OCI-LY3 (cell line): ENCODE results near the gene COL26A1.
"Not testable (repeated sequence)": the region's sequence is repeated elsewhere in the genome, so short reads cannot be mapped to it uniquely, and the experiment has no call there.

Experiments used
- H2AFZ ChIP-seq: fragments of 200-600, 300-600 bp; shearing (Covaris generic); 2 replicates; pipeline ENCODE4 v1.6.0; 2014; ENCODE audit warnings: antibody characterized with exemption, low read depth, low read length
- H3K27ac ChIP-seq: fragments of 200-600, 300-600 bp; sonication (generic); 2 replicates; pipeline ENCODE4 v1.5.1; 2014; ENCODE audit warnings: mild to moderate bottlenecking, low read length, moderate library complexity, mixed read lengths
- H3K27me3 ChIP-seq: fragments of 200-600, 300-600 bp; sonication (generic); 2 replicates; pipeline ENCODE4 v1.6.1; 2014; ENCODE audit warnings: low read depth, low read length, mixed read lengths
- H3K36me3 ChIP-seq: fragments of 200-600, 300-600 bp; sonication (generic); replicated peaks from 2 replicates; pipeline ENCODE3; 2014; ENCODE audit warnings: low read depth, low read length, mixed read lengths
- H3K4me1 ChIP-seq: fragments of 300-600, 200-600 bp; sonication (generic); 2 replicates; pipeline ENCODE4 v1.6.1; 2014; ENCODE audit warnings: low read length, mixed read lengths
- H3K4me2 ChIP-seq: fragments of 200-600, 300-600 bp; sonication (generic); 2 replicates; pipeline ENCODE4 v1.6.1; 2014; ENCODE audit warnings: low read length, mixed read lengths
- H3K4me3 ChIP-seq: fragments of 300-600, 200-600 bp; sonication (generic); 2 replicates; pipeline ENCODE4 v1.5.1; 2014; ENCODE audit warnings: antibody characterized with exemption, mild to moderate bottlenecking, low read length, moderate library complexity
- H3K79me2 ChIP-seq: fragments of 300-600, 200-600 bp; shearing (Covaris generic); 2 replicates; pipeline ENCODE4 v1.6.1; 2014; ENCODE audit warnings: mild to moderate bottlenecking, low read length, mixed read lengths
- H3K9ac ChIP-seq: fragments of 300-600, 200-600 bp; shearing (Covaris generic); 2 replicates; pipeline ENCODE4 v1.6.0; 2014; ENCODE audit warnings: mild to moderate bottlenecking, low read length, moderate library complexity
- H3K9me3 ChIP-seq: fragments of 200-600, 300-600 bp; shearing (Covaris generic); 2 replicates; pipeline ENCODE4 v1.6.1; 2014; ENCODE audit warnings: low read length, mixed read lengths; ENCODE audit not compliant: insufficient read depth
- H4K20me1 ChIP-seq: fragments of 200-600, 300-600 bp; sonication (generic); 2 replicates; pipeline ENCODE4 v1.6.1; 2016; ENCODE audit warnings: low read length, mixed read lengths; ENCODE audit not compliant: insufficient read depth
- CTCF ChIP-seq: fragments of 200-600, 300-600 bp; sonication (generic); IDR thresholded peaks from 2 replicates; pipeline ENCODE4 v1.5.1; 2014; ENCODE audit warnings: antibody characterized with exemption, low read length, low read depth
- EZH2phosphoT487 ChIP-seq: fragments of 200-600 bp; shearing (Covaris generic); IDR thresholded peaks from 2 replicates; pipeline ENCODE4 v1.6.1; 2018; ENCODE audit warnings: antibody characterized with exemption, mixed run types, low read depth

The COL26A1 gene

DNA sequence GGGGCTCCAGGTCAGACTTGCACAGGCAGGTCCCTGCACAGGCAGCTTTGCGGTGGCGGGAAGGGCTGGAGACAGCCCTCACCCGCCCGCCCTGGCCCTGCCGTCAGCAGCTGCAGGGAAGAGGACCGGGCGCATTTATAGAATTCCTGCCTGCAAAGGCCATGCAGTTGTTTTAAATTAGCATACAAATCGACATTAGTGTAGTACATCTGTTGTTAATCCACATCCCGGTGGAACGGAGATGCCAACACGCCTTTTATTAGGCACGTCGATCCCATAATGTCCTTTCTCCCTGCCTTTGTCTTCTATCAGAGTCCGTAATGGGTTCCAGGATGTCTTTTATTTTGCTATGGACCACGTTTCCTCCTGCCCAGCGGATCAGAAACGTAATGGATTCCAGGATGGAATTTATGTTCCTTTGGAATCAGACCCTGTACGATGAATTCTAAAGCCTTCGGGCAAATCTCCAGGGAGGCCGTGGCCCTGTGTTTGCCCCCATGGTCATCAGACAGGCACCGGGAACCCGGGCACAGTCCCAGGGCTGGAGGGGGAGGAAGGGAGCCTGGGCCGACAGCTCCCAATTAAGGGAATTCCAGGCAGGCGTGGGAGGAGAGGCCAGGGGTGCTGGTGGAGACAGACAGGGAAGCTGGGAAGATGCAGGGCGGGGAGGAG lies 123.9 kb downstream of the COL26A1 start:
- H3K79me2 ChIP-seq = no peaks in the 10 kb centered on the region
- no peak overlapping the region for H3K4me3 ChIP-seq
- no peak overlapping the region for H3K4me2 ChIP-seq
- H3K36me3 ChIP-seq = no peaks in the 10 kb centered on the region
- H3K4me1 ChIP-seq = no peaks in the 10 kb centered on the region
- H3K27ac ChIP-seq = no peak overlapping the region
- H4K20me1 ChIP-seq = no peaks in the 10 kb centered on the region
- H3K27me3 ChIP-seq = no peaks in the 10 kb centered on the region; the same call in 1 of the 2 replicates
- H3K9me3 ChIP-seq = no peaks in the 10 kb centered on the region
- H3K9ac ChIP-seq = no peak overlapping the region
- no peak overlapping the region for H2AFZ ChIP-seq
- no peak for TF ChIP-seq EZH2phosphoT487
- no peak for TF ChIP-seq CTCF

DNA sequence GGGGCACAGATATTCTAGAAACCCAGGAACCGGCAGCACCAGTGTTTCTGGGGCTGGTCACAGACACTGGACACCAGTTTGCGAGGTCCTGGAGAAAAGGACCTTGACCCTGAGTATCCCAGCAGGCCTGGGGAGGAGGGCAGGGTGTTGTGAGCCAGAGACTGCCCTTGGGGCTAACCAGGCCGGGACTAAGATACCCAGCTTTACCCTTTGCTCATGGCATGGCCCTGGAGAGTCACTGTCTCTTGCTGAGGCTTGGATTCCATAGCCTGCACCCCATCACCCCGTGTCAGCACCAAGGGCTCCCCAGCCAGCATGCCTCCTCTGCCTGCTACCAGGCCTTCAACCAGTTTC lies 124.4 kb downstream of the COL26A1 start:
- no peak for TF ChIP-seq CTCF
- no peak for TF ChIP-seq EZH2phosphoT487
- H3K9me3 ChIP-seq = no peaks in the 10 kb centered on the region
- H3K79me2 ChIP-seq = no peaks in the 10 kb centered on the region
- no peaks in the 10 kb centered on the region for H3K4me1 ChIP-seq
- no peaks in the 10 kb centered on the region; the same call in 1 of the 2 replicates for H3K27me3 ChIP-seq
- no peaks in the 10 kb centered on the region for H3K36me3 ChIP-seq
- no peak overlapping the region for H3K9ac ChIP-seq
- no peak overlapping the region for H3K4me3 ChIP-seq
- H2AFZ ChIP-seq = no peak overlapping the region
- H3K4me2 ChIP-seq = no peak overlapping the region
- no peaks in the 10 kb centered on the region for H4K20me1 ChIP-seq
- H3K27ac ChIP-seq = no peak overlapping the region

GRCh38 chr7:101487753-101488152 lies 125.1 kb downstream of the COL26A1 start:
- Histone ChIP-seq H3K9me3 (no peaks in the 10 kb centered on the region), H3K27ac (no peak overlapping the region), H3K4me3 (no peak overlapping the region), H3K4me1 (no peaks in the 10 kb centered on the region), H4K20me1 (no peaks in the 10 kb centered on the region), H3K79me2 (no peaks in the 10 kb centered on the region), H3K9ac (no peak overlapping the region), H3K4me2 (no peak overlapping the region), H3K27me3 (no peaks in the 10 kb centered on the region; the same call in 1 of the 2 replicates), H3K36me3 (no peaks in the 10 kb centered on the region), H2AFZ (no peak overlapping the region)
- TF ChIP-seq EZH2phosphoT487 = no peak

DNA sequence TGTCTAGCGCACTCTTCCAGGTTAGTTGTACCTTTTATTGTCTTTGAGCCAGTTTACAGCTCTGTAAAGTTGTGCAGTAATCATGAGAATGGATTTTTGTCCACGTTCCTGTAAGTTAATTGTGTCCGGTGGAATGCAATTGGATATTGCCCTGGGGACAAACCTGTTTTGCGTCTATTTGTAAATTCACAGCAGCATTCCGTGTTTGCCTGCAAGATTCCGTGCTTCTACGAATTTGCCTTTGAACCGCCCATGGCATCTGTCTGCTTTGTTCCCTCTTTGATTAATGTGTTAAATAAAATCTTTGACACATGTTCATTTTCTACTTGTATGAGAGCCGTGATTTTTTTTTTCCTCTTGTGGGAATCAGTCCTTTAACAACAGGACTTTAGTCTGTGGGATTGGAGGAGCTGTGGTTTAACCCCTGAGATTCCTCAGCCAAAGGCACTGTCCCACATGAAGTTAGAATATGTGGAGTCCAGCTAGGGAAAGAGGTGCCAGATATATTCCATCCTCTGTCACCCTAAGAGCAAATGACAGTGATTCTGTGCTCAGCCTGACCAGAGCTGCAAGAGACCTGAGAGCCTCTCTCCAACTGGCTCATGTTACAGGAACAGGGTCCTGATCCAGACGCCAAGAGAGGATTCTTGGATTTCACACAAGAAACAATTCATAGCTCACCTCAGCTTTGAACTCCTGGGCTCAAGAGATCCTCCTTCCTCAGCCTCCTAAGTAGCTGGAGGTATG lies 126.3 kb downstream of the COL26A1 start:
- Histone ChIP-seq H3K9ac (no peak overlapping the region), H3K36me3 (no peaks in the 10 kb centered on the region), H3K4me1 (no peaks in the 10 kb centered on the region), H3K4me2 (no peak overlapping the region), H3K27ac (no peak overlapping the region), H2AFZ (no peak overlapping the region), H3K9me3 (no peaks in the 10 kb centered on the region), H3K79me2 (no peaks in the 10 kb centered on the region), H4K20me1 (no peaks in the 10 kb centered on the region), H3K27me3 (no peaks in the 10 kb centered on the region; the same call in 1 of the 2 replicates), H3K4me3 (no peak overlapping the region)
- TF ChIP-seq EZH2phosphoT487 (no peak), CTCF (no peak)

DNA sequence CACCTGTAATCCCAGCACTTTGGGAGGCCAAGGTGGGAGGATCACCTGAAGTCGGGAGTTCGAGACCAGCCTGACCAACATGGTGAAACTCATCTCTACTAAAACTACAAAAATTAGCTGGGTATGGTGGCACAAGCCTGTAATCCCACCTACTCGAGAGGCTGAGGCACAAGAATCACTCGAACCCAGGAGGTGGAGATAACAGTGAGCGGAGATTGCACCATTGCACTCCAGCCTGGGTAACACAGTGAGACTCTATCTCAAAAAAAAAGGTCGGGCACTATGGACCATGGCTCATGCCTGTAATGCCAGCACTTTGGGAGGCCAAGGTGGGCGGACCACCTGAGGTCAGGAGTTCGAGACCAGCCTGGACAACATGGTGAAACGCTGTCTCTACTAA lies 127.8 kb downstream of the COL26A1 start:
- not testable (repeated sequence) for H3K27me3 ChIP-seq, H3K9ac ChIP-seq, H3K4me3 ChIP-seq, H3K36me3 ChIP-seq, H3K27ac ChIP-seq, H3K79me2 ChIP-seq, H3K4me2 ChIP-seq, H3K9me3 ChIP-seq, H2AFZ ChIP-seq, H3K4me1 ChIP-seq, H4K20me1 ChIP-seq

GRCh38 chr7:101491442-101491841 lies 128.8 kb downstream of the COL26A1 start:
- H3K9ac ChIP-seq, H3K9me3 ChIP-seq, H3K4me2 ChIP-seq, H3K4me3 ChIP-seq, H2AFZ ChIP-seq, H3K4me1 ChIP-seq, H3K79me2 ChIP-seq, H3K27ac ChIP-seq, H4K20me1 ChIP-seq, H3K36me3 ChIP-seq, H3K27me3 ChIP-seq: not testable (repeated sequence)
